Nephron (organoid): ENCODE measurements around the gene NT5DC3.

ENCODE experiments used
- H3K27ac Mint-ChIP-seq, 3 experiments: 2 replicates each; pipeline ENCODE4 v1.8.0; 2020; ENCODE audit warnings: mixed read lengths in 3 of 3, mild to moderate bottlenecking in 2 of 3, moderate library complexity in 1 of 3
- H3K27me3 Mint-ChIP-seq: 2 replicates; pipeline ENCODE4 v1.8.0; 2021; ENCODE audit warnings: low read depth, mild to moderate bottlenecking, moderate library complexity, mixed read lengths
- H3K36me3 Mint-ChIP-seq: 2 replicates; pipeline ENCODE4 v1.8.0; 2020; ENCODE audit warnings: low read depth, mixed read lengths
- H3K4me1 Mint-ChIP-seq: 2 replicates; pipeline ENCODE4 v1.8.0; 2020; ENCODE audit warnings: mixed read lengths
- H3K4me3 Mint-ChIP-seq, 3 experiments: 2 replicates each; pipeline ENCODE4 v1.8.0; 2020; ENCODE audit warnings: mild to moderate bottlenecking in 3 of 3, mixed read lengths in 3 of 3, moderate library complexity in 2 of 3
- H3K9me3 Mint-ChIP-seq: 2 replicates; pipeline ENCODE4 v1.8.0; 2020; ENCODE audit warnings: mixed read lengths
- TF ChIP-seq, protein P1 (sequence below), 3 experiments: fragments of 200-600 bp; sonication (generic); IDR thresholded peaks; one replicate each; pipeline ENCODE4 v1.5.0; 2021; ENCODE audit warnings: antibody characterized with exemption in 3 of 3; ENCODE audit not compliant: unreplicated experiment in 3 of 3

The NT5DC3 gene

GRCh38 chr12:103854372-103854973, 13.4 kb upstream of the NT5DC3 start:
- H3K36me3 Mint-ChIP-seq, result no peaks in the 10 kb centered on the region
- no peak overlapping the region for H3K27ac Mint-ChIP-seq

GRCh38 chr12:103852498-103852997, 11.5 kb upstream of the NT5DC3 start:
- Mint-ChIP-seq H3K4me3 (no peak overlapping the region), H3K27ac (peak overlapping the region in 1 of 3 experiments; percentile 31), H3K4me1 (peaks cover 34% of the 10 kb centered on the region), H3K9me3 (no peaks in the 10 kb centered on the region), H3K36me3 (no peaks in the 10 kb centered on the region), H3K27me3 (peaks cover 4% of the 10 kb centered on the region)
- TF ChIP-seq, protein P1, sequence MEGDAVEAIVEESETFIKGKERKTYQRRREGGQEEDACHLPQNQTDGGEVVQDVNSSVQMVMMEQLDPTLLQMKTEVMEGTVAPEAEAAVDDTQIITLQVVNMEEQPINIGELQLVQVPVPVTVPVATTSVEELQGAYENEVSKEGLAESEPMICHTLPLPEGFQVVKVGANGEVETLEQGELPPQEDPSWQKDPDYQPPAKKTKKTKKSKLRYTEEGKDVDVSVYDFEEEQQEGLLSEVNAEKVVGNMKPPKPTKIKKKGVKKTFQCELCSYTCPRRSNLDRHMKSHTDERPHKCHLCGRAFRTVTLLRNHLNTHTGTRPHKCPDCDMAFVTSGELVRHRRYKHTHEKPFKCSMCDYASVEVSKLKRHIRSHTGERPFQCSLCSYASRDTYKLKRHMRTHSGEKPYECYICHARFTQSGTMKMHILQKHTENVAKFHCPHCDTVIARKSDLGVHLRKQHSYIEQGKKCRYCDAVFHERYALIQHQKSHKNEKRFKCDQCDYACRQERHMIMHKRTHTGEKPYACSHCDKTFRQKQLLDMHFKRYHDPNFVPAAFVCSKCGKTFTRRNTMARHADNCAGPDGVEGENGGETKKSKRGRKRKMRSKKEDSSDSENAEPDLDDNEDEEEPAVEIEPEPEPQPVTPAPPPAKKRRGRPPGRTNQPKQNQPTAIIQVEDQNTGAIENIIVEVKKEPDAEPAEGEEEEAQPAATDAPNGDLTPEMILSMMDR (IDR thresholded peaks at IDR 0.05; ENCODE audit: unreplicated experiment in 3 of 3), result no peak

More at GRCh38 chr12:103854372-103854973, 13.4 kb upstream of the NT5DC3 start:
- Mint-ChIP-seq H3K4me1 (peaks cover 27% of the 10 kb centered on the region), H3K27me3 (peaks cover 4% of the 10 kb centered on the region), H3K4me3 (no peak overlapping the region), H3K9me3 (no peaks in the 10 kb centered on the region)
- TF ChIP-seq, protein P1 (IDR thresholded peaks at IDR 0.05; ENCODE audit: unreplicated experiment in 3 of 3), result no peak

GRCh38 chr12:103851127-103851526, 10.1 kb upstream of the NT5DC3 start:
- H3K4me3 Mint-ChIP-seq, result no peak overlapping the region
- H3K4me1 Mint-ChIP-seq, result peaks cover 38% of the 10 kb centered on the region
- H3K27ac Mint-ChIP-seq, result peak overlapping the region; percentile 63 to 91 (median 73)
- no peaks in the 10 kb centered on the region for H3K36me3 Mint-ChIP-seq
- peaks cover 9% of the 10 kb centered on the region for H3K27me3 Mint-ChIP-seq
- TF ChIP-seq, protein P1 (IDR thresholded peaks at IDR 0.05; ENCODE audit: unreplicated experiment in 3 of 3), result no peak
- H3K9me3 Mint-ChIP-seq, result no peaks in the 10 kb centered on the region

- TF ChIP-seq, protein P1 (IDR thresholded peaks at IDR 0.05; ENCODE audit: unreplicated experiment in 3 of 3), result no peak
- peaks cover 38% of the 10 kb centered on the region for H3K4me1 Mint-ChIP-seq
These were observed 9.4 kb upstream of the NT5DC3 start for GRCh38 chr12:103850429-103850828.

GRCh38 chr12:103848917-103849491, 8.0 kb upstream of the NT5DC3 start:
- TF ChIP-seq, protein P1 (IDR thresholded peaks at IDR 0.05; ENCODE audit: unreplicated experiment in 3 of 3), result no peak
- H3K27ac Mint-ChIP-seq, result peak overlapping the region in 1 of 3 experiments; percentile 33
- peaks cover 41% of the 10 kb centered on the region for H3K4me1 Mint-ChIP-seq
- no peaks in the 10 kb centered on the region for H3K9me3 Mint-ChIP-seq
- no peak overlapping the region for H3K4me3 Mint-ChIP-seq
- H3K27me3 Mint-ChIP-seq, result peaks cover 9% of the 10 kb centered on the region
- no peaks in the 10 kb centered on the region for H3K36me3 Mint-ChIP-seq

More at GRCh38 chr12:103850429-103850828, 9.4 kb upstream of the NT5DC3 start:
- Mint-ChIP-seq H3K27me3 (peaks cover 9% of the 10 kb centered on the region), H3K4me3 (no peak overlapping the region), H3K9me3 (no peaks in the 10 kb centered on the region), H3K27ac (peak overlapping the region; percentile 63 to 91 (median 73)), H3K36me3 (no peaks in the 10 kb centered on the region)
